Subcutaneous abdominal adipose tissue (tissue), 5 donors: ENCODE data around the gene DYRK3.
A peak's percentile ranks its signal among the peaks of the same experiment; 100 is the strongest.

Source experiments
- H3K27ac ChIP-seq: one replicate; pipeline ENCODE4 v1.7.0; 2013; ENCODE audit warnings: low read depth, mild to moderate bottlenecking, inconsistent platforms, low read length, moderate library complexity
- H3K27me3 ChIP-seq, 5 donors: one replicate each; pipeline ENCODE4 v1.7.0; 2013; ENCODE audit warnings: low read length in 5 of 5, inconsistent platforms in 1 of 5; ENCODE audit not compliant: control insufficient read depth in 5 of 5, insufficient read depth in 4 of 5
- H3K36me3 ChIP-seq, 5 donors: one replicate each; pipeline ENCODE4 v1.7.0; 2013; ENCODE audit warnings: low read length in 5 of 5; ENCODE audit not compliant: control insufficient read depth in 5 of 5, insufficient read depth in 5 of 5
- H3K4me1 ChIP-seq, 5 donors: one replicate each; pipeline ENCODE4 v1.7.0; 2013; ENCODE audit warnings: low read length in 5 of 5, mild to moderate bottlenecking in 3 of 5, moderate library complexity in 1 of 5; ENCODE audit not compliant: control insufficient read depth in 5 of 5, insufficient read depth in 5 of 5
- H3K4me3 ChIP-seq, 5 donors: one replicate each; pipeline ENCODE4 v1.7.0; 2013; ENCODE audit warnings: low read length in 5 of 5, low read depth in 1 of 5
- H3K9ac ChIP-seq, 5 donors: one replicate each; pipeline ENCODE4 v1.7.0; 2013; ENCODE audit warnings: low read length in 5 of 5, mild to moderate bottlenecking in 4 of 5, moderate library complexity in 3 of 5
- H3K9me3 ChIP-seq, 5 donors: one replicate each; pipeline ENCODE4 v1.7.0; 2013; ENCODE audit warnings: low read length in 5 of 5; ENCODE audit not compliant: control insufficient read depth in 5 of 5
- donor health status: healthy.
- donor health status: healthy.
- donor health status: healthy.
- donor health status: healthy.
- donor health status: healthy.

The DYRK3 gene

GRCh38 chr1:206647224-206647623, 11.9 kb downstream of the DYRK3 start:
- Histone ChIP-seq H3K36me3 (peaks cover 0 to 25% (median 13%) of the 10 kb centered on the region in 5 donors), H3K9me3 (no peaks in the 10 kb centered on the region)

GRCh38 chr1:206649261-206649921, 14.1 kb downstream of the DYRK3 start:
- H3K27ac ChIP-seq: peak overlapping the region; percentile 74
- H3K4me1 ChIP-seq: peaks cover 0 to 57% (median 38%) of the 10 kb centered on the region in 5 donors
- H3K36me3 ChIP-seq: peaks cover 0 to 21% (median 13%) of the 10 kb centered on the region in 5 donors
- H3K27me3 ChIP-seq: no peaks in the 10 kb centered on the region
- no peak overlapping the region for H3K4me3 ChIP-seq
- H3K9me3 ChIP-seq: no peaks in the 10 kb centered on the region
- peak overlapping the region in 3 of 5 donors; percentile 24 to 49 (median 31) for H3K9ac ChIP-seq

More at GRCh38 chr1:206647224-206647623, 11.9 kb downstream of the DYRK3 start:
- Histone ChIP-seq H3K9ac (no peak overlapping the region), H3K27ac (no peak overlapping the region), H3K4me3 (no peak overlapping the region), H3K4me1 (peaks cover 0 to 41% (median 28%) of the 10 kb centered on the region in 5 donors), H3K27me3 (no peaks in the 10 kb centered on the region)

GRCh38 chr1:206651014-206651413, 15.7 kb downstream of the DYRK3 start:
- peak overlapping the region; percentile 74 for H3K27ac ChIP-seq
- no peaks in the 10 kb centered on the region for H3K27me3 ChIP-seq
- no peak overlapping the region for H3K4me3 ChIP-seq

GRCh38 chr1:206651958-206652890, 16.9 kb downstream of the DYRK3 start:
- peaks cover 0 to 78% (median 39%) of the 10 kb centered on the region in 5 donors for H3K4me1 ChIP-seq
- H3K36me3 ChIP-seq: peaks cover 0 to 21% (median 13%) of the 10 kb centered on the region in 5 donors
- H3K4me3 ChIP-seq: no peak overlapping the region
- no peaks in the 10 kb centered on the region for H3K9me3 ChIP-seq
- H3K9ac ChIP-seq: no peak overlapping the region
- no peaks in the 10 kb centered on the region for H3K27me3 ChIP-seq
- H3K27ac ChIP-seq: peak overlapping the region; percentile 61

More at GRCh38 chr1:206651014-206651413, 15.7 kb downstream of the DYRK3 start:
- Histone ChIP-seq H3K9me3 (no peaks in the 10 kb centered on the region), H3K9ac (no peak overlapping the region), H3K36me3 (peaks cover 0 to 21% (median 13%) of the 10 kb centered on the region in 5 donors), H3K4me1 (peaks cover 0 to 73% (median 38%) of the 10 kb centered on the region in 5 donors)

GRCh38 chr1:206653715-206654459, 18.6 kb downstream of the DYRK3 start:
- Histone ChIP-seq H3K27me3 (peaks cover 0 to 4% (median 0%) of the 10 kb centered on the region in 5 donors), H3K4me1 (peaks cover 5 to 84% (median 47%) of the 10 kb centered on the region in 5 donors), H3K36me3 (peaks cover 0 to 7% (median 0%) of the 10 kb centered on the region in 5 donors), H3K9me3 (no peaks in the 10 kb centered on the region), H3K9ac (no peak overlapping the region), H3K27ac (peak overlapping the region; percentile 78), H3K4me3 (no peak overlapping the region)

GRCh38 chr1:206654828-206655227, 19.5 kb downstream of the DYRK3 start:
- Histone ChIP-seq H3K27me3 (peaks cover 0 to 4% (median 0%) of the 10 kb centered on the region in 5 donors), H3K9ac (no peak overlapping the region), H3K9me3 (no peaks in the 10 kb centered on the region), H3K36me3 (peaks cover 0 to 7% (median 0%) of the 10 kb centered on the region in 5 donors), H3K4me3 (no peak overlapping the region), H3K27ac (peak overlapping the region; percentile 78), H3K4me1 (peaks cover 5 to 84% (median 47%) of the 10 kb centered on the region in 5 donors)

GRCh38 chr1:206655471-206655882, 20.1 kb downstream of the DYRK3 start:
- Histone ChIP-seq H3K27ac (peak overlapping the region; percentile 78), H3K4me1 (peaks cover 5 to 82% (median 44%) of the 10 kb centered on the region in 5 donors), H3K9ac (no peak overlapping the region), H3K36me3 (peaks cover 0 to 7% (median 0%) of the 10 kb centered on the region in 5 donors), H3K27me3 (peaks cover 0 to 4% (median 0%) of the 10 kb centered on the region in 5 donors), H3K4me3 (no peak overlapping the region), H3K9me3 (no peaks in the 10 kb centered on the region)

GRCh38 chr1:206656936-206657335, 21.6 kb downstream of the DYRK3 start:
- H3K9me3 ChIP-seq: no peaks in the 10 kb centered on the region
- H3K36me3 ChIP-seq: no peaks in the 10 kb centered on the region
- H3K4me3 ChIP-seq: no peak overlapping the region
- H3K27me3 ChIP-seq: peaks cover 0 to 4% (median 0%) of the 10 kb centered on the region in 5 donors
- no peak overlapping the region for H3K27ac ChIP-seq
- H3K4me1 ChIP-seq: peaks cover 5 to 68% (median 40%) of the 10 kb centered on the region in 5 donors
- H3K9ac ChIP-seq: no peak overlapping the region

- peaks cover 5 to 62% (median 34%) of the 10 kb centered on the region in 5 donors for H3K4me1 ChIP-seq
- H3K27ac ChIP-seq: peak overlapping the region; percentile 60
- peak overlapping the region in 2 of 5 donors; percentile 2 to 24 for H3K4me3 ChIP-seq
- H3K27me3 ChIP-seq: peaks cover 0 to 4% (median 0%) of the 10 kb centered on the region in 5 donors
- no peaks in the 10 kb centered on the region for H3K9me3 ChIP-seq
- no peak overlapping the region for H3K9ac ChIP-seq
- H3K36me3 ChIP-seq: no peaks in the 10 kb centered on the region
These were observed 22.4 kb downstream of the DYRK3 start for GRCh38 chr1:206657751-206658150.
